OCI-LY7 (cell line): ENCODE results near the gene SWT1. TPM values are rescaled to one million over a fixed set of nuclear protein-coding genes. Genes with fewer than 3 reads are reported as not detected.
A peak's percentile ranks its signal among the peaks of the same experiment; 100 is the strongest.
"Not testable (repeated sequence)": the region's sequence is repeated elsewhere in the genome, so short reads cannot be mapped to it uniquely, and the experiment has no call there.

Source experiments
- BruUV-seq: library from RNA; stranded (reverse); fragments of 400-500 nt; replicated peaks from 2 replicates; lab custom pipeline; 2021; lab: Mats Ljungman, UMichigan
- CTCF ChIA-PET: fragments of 300-600 bp; sonication (Branson Sonifier 250); formaldehyde crosslinking; loops from one replicate; lab custom pipeline; 2022; ENCODE audit warnings: antibody characterized with exemption; ENCODE audit not compliant: unreplicated experiment; lab: Charles Lee
- POLR2A ChIA-PET: fragments of 300-600 bp; sonication (Branson Sonifier 250); formaldehyde crosslinking; loops from one replicate; lab custom pipeline; 2022; ENCODE audit warnings: antibody characterized with exemption; lab: Charles Lee
- DNase-seq: peaks from one replicate; pipeline ENCODE4 v3.0.0-alpha.2; 2015; ENCODE audit warnings: low spot score
- H2AFZ ChIP-seq: fragments of 200-600 bp; sonication (generic), shearing (Covaris generic); 2 replicates; pipeline ENCODE4 v1.6.1; 2014; ENCODE audit warnings: mild to moderate bottlenecking, antibody characterized with exemption, low read length, moderate library complexity
- H3K27ac ChIP-seq: fragments of 200-600 bp; sonication (generic); 2 replicates; pipeline ENCODE4 v1.5.1; 2014; ENCODE audit warnings: mixed run types, low read depth, mild to moderate bottlenecking, moderate library complexity, low read length, inconsistent platforms; ENCODE audit not compliant: poor library complexity, severe bottlenecking
- H3K36me3 ChIP-seq: fragments of 200-600 bp; sonication (generic); 2 replicates; pipeline ENCODE4 v1.6.1; 2014; ENCODE audit warnings: mild to moderate bottlenecking, antibody characterized with exemption, low read length, moderate library complexity, mixed read lengths; ENCODE audit not compliant: insufficient read depth
- H3K4me1 ChIP-seq: fragments of 200-600 bp; sonication (generic); 2 replicates; pipeline ENCODE4 v1.5.1; 2014; ENCODE audit warnings: mild to moderate bottlenecking, low read length; ENCODE audit not compliant: insufficient read depth, poor library complexity, severe bottlenecking
- H3K4me2 ChIP-seq: fragments of 200-600 bp; sonication (generic); 2 replicates; pipeline ENCODE4 v1.6.1; 2014; ENCODE audit warnings: mild to moderate bottlenecking, low read length
- H3K4me3 ChIP-seq: fragments of 200-600 bp; sonication (generic); 2 replicates; pipeline ENCODE4 v1.5.1; 2014; ENCODE audit warnings: mild to moderate bottlenecking, low read depth, low read length; ENCODE audit not compliant: poor library complexity, severe bottlenecking
- H3K79me2 ChIP-seq: fragments of 200-600 bp; sonication (generic); 2 replicates; pipeline ENCODE4 v1.6.1; 2016; ENCODE audit warnings: low read depth, mild to moderate bottlenecking, low read length, moderate library complexity, mixed read lengths; ENCODE audit not compliant: insufficient read depth
- H3K9me2 ChIP-seq: fragments of 200-600 bp; sonication (generic); 2 replicates; pipeline ENCODE4 v1.6.1; 2016; ENCODE audit warnings: mild to moderate bottlenecking, low read length, mixed read lengths; ENCODE audit not compliant: insufficient read depth
- H3K9me3 ChIP-seq: fragments of 200-600 bp; sonication (generic); 2 replicates; pipeline ENCODE4 v1.6.1; 2014; ENCODE audit warnings: mild to moderate bottlenecking, mixed run types, low read length, mixed read lengths
- H4K20me1 ChIP-seq: fragments of 200-600 bp; sonication (generic); 2 replicates; pipeline ENCODE4 v1.6.1; 2014; ENCODE audit warnings: mild to moderate bottlenecking, antibody characterized with exemption, low read length, moderate library complexity, mixed read lengths; ENCODE audit not compliant: insufficient read depth
- CTCF ChIP-seq: fragments of 200-600 bp; sonication (generic); conservative IDR thresholded peaks from 2 replicates; pipeline ENCODE4 v1.5.1; 2014; ENCODE audit warnings: mild to moderate bottlenecking, antibody characterized with exemption, low read length, moderate library complexity, mixed read lengths
- EZH2phosphoT487 ChIP-seq: fragments of 200-600 bp; sonication (generic); IDR thresholded peaks from 2 replicates; pipeline ENCODE4 v1.6.1; 2018; ENCODE audit warnings: low read depth, borderline replicate concordance, mild to moderate bottlenecking, mixed run types, antibody characterized with exemption, low read length, moderate library complexity, mixed read lengths
- intact Hi-C: fragments of 100-400 bp; cut with micrococcal nuclease; formaldehyde crosslinking; loops from one replicate; pipeline ENCODE4 v1.10.0; 2022; ENCODE audit not compliant: unreplicated experiment
- total RNA-seq, 2 experiments: library from RNA; depleted of rRNA in 1 of 2; stranded (reverse); fragments of >200 nt in 1 of 2; shearing (Covaris generic) in 1 of 2; gene quantifications; 2 replicates each; pipeline ENCODE4 v1.2.3, GENCODE V29; 2014 to 2022

The SWT1 gene
- total RNA-seq, 2 experiments from 2014 or later, result 2.1 to 2.6 TPM

- Histone ChIP-seq H3K27ac (no peak overlapping the region), H4K20me1 (peaks cover 19% of the 10 kb centered on the region), H3K79me2 (peaks cover 28% of the 10 kb centered on the region), H3K4me3 (no peak overlapping the region), H3K36me3 (peaks cover 19% of the 10 kb centered on the region), H2AFZ (no peak overlapping the region), H3K4me1 (peaks cover 22% of the 10 kb centered on the region), H3K4me2 (0 out of 2 replicates have a peak overlapping the region, but pooled peaks have one; percentile 91), H3K9me2 (no peaks in the 10 kb centered on the region), H3K9me3 (no peaks in the 10 kb centered on the region)
- ChIA-PET POLR2A (interaction anchor here (0.6 kb wide), 2 partner anchors 19 to 704 kb away, joined by 3 to 5 read pairs; no protein-coding TSS in a partner anchor), CTCF (no interaction called here)
- no peak for DNase-seq
- no TSS peak for BruUV-seq
- no peak for TF ChIP-seq EZH2phosphoT487
- TF ChIP-seq CTCF, result no peak
- intact Hi-C loops, result loop anchor here (5.0 to 10.0 kb wide), 5 partner anchors 278 to 1264 kb away; partner anchors contain the start of genes EDEM3 and TSEN15
Measured at GRCh38 chr1:185319139-185319475, 162.1 kb downstream of the SWT1 start.

DNA sequence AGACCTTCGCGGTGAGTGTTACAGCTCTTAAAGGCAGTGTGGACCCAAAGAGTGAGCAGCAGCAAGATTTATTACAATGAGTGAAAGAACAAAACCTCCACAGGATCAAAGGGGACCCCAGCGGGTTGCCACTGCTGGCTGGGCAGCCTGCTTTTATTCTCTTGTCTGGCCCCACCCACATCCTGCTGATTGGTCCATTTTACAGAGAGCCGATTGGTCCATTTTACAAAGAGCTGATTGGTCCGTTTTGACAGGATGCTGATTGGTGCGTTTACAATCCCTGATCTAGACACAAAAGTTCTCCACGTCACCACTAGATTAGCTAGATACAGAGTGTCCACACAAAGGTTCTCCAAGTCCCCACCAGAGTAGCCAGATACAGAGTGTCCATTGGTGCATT lies 164.1 kb downstream of the SWT1 start:
- BruUV-seq, CTCF ChIA-PET, H3K9me3 ChIP-seq, H3K9me2 ChIP-seq, intact Hi-C loops, H3K79me2 ChIP-seq, POLR2A ChIA-PET, H3K4me2 ChIP-seq, H4K20me1 ChIP-seq, H2AFZ ChIP-seq, H3K4me3 ChIP-seq, H3K36me3 ChIP-seq, H3K27ac ChIP-seq, DNase-seq: not testable (repeated sequence)
- peaks cover 10% of the 10 kb centered on the region for H3K4me1 ChIP-seq

DNA sequence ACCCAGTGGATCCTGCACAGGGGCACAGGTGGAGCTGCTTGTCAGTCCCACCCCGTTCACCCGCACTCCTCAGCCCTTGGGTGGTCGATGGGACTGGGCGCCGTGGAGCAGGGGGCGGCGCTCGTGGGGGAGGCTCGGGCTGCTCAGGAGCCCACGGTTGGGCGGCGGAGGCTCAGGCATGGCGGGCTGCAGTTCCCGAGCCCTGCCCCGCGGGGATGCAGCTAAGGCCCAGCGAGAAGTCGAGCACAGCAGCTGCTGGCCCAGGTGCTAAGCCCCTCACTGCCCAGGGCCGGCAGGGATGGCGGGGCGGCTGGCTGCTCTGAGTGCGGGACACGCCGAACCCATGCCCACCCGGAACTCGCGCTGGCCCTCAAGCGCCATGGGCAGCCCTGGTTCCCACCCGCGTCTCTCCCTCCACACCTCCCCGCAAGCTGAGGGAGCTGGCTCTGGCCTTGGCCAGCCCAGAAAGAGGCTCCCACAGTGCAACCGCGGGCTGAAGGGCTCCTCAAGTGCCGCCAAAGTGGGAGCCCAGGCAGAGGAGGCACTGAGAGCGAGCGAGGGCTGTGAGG lies 164.8 kb downstream of the SWT1 start:
- DNase-seq, H3K27ac ChIP-seq, H3K4me2 ChIP-seq, H4K20me1 ChIP-seq, H3K4me3 ChIP-seq, H3K36me3 ChIP-seq, H2AFZ ChIP-seq, CTCF ChIA-PET, BruUV-seq, H3K9me3 ChIP-seq, intact Hi-C loops, H3K9me2 ChIP-seq, H3K79me2 ChIP-seq: not testable (repeated sequence)
- POLR2A ChIA-PET, result interaction anchor here (2.1 kb wide), 1 partner anchor 11 kb away, joined by 4 read pairs; no protein-coding TSS in a partner anchor
- H3K4me1 ChIP-seq, result peaks cover 10% of the 10 kb centered on the region
